HG03575 (cell line): ENCODE data around the gene CFAP58.
"Not testable (repeated sequence)": the region's sequence is repeated elsewhere in the genome, so short reads cannot be mapped to it uniquely, and the experiment has no call there.

Experiments used
- ATAC-seq: cut with Tn5 transposase; IDR thresholded peaks from one replicate; pipeline ENCODE4 v1.9.1; 2021; ENCODE audit not compliant: unreplicated experiment, insufficient number of reproducible peaks, low FRiP score; ENCODE audit errors: extremely low read depth

CFAP58 gene

GRCh38 chr10:104456802-104457542 lies 103.3 kb downstream of the CFAP58 start:
- no peak for ATAC-seq

DNA sequence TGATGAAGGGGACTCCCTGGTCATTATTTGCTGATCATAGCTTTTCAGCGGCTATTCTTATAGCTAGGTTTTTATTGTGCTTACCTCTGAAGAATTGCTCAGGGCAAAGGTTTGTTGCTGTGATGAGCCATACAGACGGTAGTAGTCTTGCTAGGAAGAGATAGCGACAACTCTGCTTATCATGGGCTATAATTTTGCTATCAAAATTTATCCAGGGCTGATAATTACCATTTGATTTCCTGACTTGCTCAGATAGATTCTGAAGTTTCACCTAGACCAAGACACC lies 103.9 kb downstream of the CFAP58 start:
- no peak for ATAC-seq

GRCh38 chr10:104465575-104465974 lies 111.9 kb downstream of the CFAP58 start:
- ATAC-seq = not testable (repeated sequence)

GRCh38 chr10:104468818-104469217 lies 115.2 kb downstream of the CFAP58 start:
- ATAC-seq = not testable (repeated sequence)

GRCh38 chr10:104472505-104472904 lies 118.9 kb downstream of the CFAP58 start:
- no peak for ATAC-seq

DNA sequence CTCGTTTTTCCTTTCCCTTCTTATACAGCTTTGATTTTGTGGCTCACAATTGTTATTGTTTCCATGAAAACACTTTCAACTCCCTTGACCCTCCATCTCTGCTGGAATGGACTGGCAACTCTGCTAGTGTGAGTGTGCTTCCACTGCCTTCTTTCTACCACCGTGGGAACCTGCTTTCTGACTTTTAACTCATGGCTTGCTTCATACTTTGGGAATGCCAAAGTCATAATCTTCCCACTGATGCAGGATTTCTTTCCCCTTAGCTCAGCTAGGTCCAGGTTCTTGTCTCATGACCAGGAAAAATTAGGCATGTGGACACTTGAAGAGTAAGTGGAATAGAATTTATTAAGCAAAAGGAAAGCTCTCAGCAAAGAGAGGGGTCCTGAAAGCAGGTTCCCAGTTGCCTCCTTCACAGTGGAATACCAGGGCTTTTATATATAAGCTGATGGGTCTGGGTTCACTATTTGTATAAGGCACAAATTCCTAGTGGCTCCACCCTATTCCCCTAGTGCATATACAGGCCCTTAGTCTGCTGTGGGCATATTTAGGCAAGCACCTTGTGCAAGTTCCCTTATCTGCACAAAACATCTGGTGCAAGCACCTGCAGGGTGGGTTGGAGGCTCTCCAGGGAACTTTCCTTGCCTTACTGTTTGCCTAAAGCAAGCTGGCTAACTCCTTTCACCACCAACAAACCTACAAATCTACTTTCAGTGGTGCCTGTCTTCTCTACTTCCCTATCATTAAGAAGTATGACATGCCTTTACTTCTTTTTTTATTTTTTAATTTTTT lies 119.5 kb downstream of the CFAP58 start:
- no peak for ATAC-seq

DNA sequence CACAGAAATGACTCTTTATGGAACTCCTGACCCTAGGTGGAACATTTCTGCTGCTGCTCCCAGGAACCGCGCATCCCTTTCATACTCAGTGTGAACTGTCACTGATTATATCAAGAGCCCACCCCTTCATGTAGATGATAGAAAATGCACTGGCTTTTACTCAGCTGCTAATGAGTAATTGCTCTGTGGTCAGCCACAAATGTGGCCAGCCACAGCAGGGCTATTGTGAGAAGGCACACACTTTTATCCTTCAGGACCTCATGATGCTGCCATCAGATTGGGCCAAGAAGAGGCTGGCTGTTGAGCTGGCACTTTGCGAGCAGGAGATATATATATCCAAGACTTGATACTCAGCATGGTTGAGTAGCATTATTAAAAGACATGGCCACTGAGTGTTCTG lies 124.7 kb downstream of the CFAP58 start:
- no peak for ATAC-seq

DNA sequence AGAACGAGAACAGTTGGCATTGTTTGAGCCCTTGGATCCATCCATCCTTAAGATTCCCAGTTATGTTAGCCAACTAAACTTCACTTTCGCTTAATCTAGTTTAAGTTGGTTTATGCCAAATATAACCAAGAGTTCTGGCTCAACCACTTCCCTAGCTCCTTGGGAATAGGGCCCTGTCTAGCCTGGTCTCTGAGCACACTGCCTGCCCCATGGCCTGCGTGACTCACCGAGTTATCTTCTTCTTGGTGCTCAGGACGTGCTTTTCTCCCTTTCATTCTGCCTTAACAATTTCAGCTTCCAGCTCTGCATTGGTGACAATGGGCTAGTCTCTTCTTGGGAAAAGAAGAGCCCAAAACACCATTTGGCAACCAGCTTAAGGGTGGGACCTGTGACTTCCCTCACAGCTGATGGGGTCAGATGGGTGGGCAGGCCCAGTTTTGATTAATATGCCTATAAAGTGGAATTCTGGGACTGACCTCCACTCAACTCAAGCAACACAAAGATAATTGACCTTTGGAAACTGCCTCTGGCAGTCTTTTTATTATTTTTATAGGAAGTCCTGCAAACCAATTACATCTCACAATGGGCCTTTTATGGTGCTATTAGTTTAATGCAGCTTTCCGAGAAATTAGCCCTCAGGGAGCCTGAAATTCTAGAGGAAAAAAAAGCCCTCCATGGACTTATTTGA lies 126.4 kb downstream of the CFAP58 start:
- no peak for ATAC-seq

DNA sequence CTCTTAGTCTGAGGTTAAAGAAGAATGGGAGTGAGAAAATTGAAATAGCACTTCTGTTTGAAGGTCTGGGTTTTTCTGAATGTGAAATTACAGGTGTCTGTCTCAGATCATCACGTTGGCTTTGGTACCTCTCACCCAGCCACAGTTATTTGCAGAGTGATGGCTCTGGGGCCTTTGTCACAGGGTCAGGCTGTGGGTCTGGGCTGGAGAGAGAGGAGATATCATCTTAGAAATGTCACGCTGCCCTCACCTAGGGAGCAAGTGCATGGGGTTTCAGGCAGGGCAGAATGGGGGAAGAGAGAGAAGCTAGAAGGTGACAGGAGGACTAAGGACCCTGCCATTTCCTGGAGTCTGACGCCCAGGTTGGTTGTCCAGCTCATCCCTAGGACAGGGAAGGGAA lies 127.2 kb downstream of the CFAP58 start:
- ATAC-seq = no peak

DNA sequence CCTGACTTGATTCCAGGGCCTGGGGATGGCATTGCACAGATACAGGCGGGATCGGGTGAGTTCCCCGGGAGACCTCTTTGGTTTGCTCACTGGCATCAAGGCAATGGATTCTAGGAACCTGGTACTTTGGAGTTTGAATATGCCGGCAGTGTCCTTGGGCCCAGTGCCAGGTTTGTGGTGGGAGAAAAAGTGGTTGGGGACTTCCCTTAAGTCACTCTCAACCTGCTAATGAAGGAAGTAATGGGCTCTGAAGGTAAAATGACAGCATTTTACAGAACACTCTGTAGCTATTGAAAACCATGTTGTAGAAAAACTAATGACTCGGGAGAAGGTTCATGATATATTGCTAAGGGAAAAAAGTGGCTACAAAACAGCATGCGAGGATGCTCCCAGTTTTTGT lies 129.9 kb downstream of the CFAP58 start:
- ATAC-seq = no peak

GRCh38 chr10:104485632-104486031 lies 132.0 kb downstream of the CFAP58 start:
- no peak for ATAC-seq

GRCh38 chr10:104486803-104487202 lies 133.2 kb downstream of the CFAP58 start:
- ATAC-seq = no peak

DNA sequence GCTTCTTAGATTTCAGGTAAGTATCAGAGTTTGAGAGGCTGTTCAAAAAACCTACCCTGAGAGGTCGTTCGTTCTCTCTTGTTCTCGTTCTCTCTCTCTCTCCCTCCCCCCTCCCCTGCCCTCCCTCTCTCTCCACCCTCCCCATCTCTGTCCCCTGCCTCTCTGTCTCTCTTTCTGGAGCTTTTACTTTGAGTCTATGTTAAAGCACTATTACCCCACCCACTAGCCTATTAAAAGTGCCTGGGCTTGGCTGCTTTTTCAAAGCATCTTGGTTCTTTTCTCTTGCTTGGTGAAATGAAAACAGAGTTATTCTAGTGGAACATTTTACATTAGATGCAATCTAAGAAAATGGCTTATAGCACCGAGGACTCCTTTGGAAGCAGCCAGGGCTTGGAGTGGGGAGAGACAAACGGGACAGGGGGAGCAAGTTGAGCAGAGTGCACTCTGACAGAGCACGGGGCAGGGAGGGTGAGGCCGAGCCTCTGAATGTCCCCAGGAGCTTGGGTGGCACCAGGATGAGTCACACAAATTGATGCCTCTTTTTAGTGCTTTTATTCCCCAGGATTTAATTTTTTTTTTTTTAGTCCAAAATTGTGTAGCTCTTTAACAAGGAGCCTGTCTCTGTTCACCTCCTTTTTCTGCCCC lies 134.3 kb downstream of the CFAP58 start:
- no peak for ATAC-seq

DNA sequence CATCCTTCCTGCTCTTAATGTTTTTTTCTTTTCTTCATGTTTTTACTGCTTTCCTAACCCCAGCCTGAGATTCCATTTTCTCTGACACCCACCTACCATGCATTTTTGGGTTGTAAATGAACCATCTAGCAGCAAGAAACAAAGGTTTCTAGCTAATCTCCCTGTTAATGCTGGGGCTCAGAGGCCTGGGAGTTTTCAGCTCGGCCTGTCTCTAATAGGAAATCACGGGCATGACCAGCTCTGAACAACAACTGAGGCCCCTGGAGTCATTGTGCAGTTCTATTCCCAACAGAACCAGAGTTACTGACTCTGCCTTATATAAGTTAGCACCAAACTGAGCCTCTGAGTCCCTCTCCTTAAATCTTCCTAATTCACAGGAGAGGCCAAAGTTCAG lies 134.8 kb downstream of the CFAP58 start:
- no peak for ATAC-seq

DNA sequence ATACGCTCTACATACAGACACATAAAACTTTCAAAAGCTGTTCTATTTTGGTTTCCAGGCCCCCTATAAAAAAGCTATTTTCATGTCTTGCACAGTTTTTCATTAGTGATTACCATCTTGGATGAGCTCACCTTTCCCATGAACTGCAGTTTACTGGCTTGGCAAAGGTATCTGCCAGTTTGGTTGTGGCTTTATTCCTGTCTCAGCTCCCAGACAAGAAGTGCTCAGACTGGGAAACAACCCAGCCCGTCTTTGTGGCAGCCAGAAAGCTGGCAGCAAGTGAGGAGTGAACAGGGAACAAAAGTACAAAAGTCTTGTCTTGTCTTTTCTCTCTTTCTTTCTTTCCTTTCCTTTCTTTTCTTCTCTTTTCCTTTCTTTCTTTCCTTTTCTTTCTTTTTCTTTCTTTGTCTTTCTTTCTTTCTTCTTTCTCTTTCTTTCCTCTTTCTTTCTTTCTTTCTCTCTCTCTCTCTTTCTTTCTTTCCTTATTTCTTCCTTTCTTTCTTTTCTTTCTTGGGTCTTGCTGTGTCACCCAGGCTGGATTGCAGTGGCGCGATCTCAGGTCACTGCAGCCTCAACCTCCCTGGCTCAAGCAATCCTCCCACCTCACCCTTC lies 138.8 kb downstream of the CFAP58 start:
- ATAC-seq = no peak

DNA sequence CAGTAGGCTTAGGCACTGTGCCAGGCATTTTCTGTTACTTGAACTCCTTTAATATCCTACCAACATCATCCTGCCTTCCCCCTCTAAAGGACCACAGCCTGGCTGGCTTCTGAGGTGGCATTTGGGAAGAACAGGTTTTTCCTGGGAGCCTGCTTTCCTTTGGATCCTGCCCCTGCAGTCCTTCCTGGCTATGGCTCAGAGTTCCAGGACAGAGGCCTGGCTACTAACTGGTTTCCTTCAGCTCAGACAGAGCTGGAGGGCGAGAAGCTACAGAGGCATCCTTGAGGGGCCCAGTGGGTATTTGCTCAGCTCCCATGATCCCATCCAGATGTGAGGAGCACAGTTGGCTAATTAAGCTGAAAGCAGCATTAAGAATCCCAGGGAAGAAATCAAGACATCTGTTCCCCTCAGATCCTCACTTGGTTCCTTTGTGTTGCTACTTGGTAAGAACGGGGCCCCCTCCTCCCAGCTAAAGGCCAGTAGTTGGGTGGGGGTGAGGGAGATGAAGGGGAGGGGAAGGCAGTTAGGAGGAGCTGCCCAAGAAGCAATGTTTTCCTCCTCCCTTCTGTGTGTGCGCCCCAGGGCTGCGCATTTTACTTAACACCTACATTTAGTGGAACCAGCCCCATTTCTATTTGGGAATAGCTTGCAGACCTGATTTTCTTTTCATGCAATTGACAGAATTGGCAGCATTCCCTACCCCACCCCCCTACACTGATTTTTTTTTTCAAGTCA lies 144.9 kb downstream of the CFAP58 start:
- no peak for ATAC-seq

GRCh38 chr10:104501449-104501848 lies 147.8 kb downstream of the CFAP58 start:
- no peak for ATAC-seq

DNA sequence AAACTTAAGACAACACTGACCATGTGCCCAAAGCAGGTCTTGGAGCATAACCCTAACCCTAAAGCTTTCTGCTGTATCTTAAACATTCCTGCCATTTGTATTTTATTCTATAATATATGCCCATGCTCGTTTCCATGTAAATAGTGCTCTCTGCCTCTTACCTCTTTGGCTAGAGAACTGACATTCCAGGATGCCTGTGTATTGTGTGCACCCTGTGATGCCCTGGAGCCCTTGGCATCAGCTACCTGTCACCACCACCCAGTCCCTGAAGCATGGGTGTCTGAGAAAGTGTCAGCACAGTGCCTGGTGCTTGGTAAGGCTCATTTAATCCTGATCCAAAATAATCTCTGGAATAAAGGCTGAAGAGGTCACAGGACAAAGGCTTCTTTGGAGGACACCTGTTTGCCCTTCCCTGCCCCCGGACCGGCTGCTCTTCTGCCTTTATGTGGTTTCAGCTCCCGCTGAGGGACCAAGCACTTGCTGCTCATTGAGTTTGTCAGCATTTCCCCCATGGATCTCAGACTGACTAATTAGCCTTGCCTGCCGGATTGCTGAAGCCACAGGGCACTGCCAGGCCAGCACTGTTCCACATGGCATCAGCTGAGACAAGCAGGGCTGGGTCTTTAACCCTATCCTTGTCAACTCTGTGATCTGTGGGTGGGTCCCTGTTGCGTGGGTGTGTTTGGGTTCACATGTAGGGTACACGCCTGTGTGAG lies 148.4 kb downstream of the CFAP58 start:
- ATAC-seq = no peak
